Loucy (cell line): ENCODE data around the gene ST3GAL6.

Experiments
- H2AFZ ChIP-seq: fragments of 200-600 bp; sonication (generic); 2 replicates; pipeline ENCODE4 v1.6.0; 2016; ENCODE audit warnings: antibody characterized with exemption, mild to moderate bottlenecking, low read length, moderate library complexity
- H3F3A ChIP-seq: fragments of 200-600 bp; 2 replicates; pipeline ENCODE4 v1.6.0; 2016; ENCODE audit warnings: antibody characterized with exemption, low read depth, mild to moderate bottlenecking
- H3K27me3 ChIP-seq: fragments of 200-600 bp; sonication (generic); 2 replicates; pipeline ENCODE4 v1.6.1; 2014; ENCODE audit warnings: low read length, mild to moderate bottlenecking; ENCODE audit not compliant: insufficient read depth, poor library complexity, severe bottlenecking
- H3K36me3 ChIP-seq: fragments of 200-600 bp; sonication (generic); 2 replicates; pipeline ENCODE4 v1.6.1; 2016; ENCODE audit warnings: low read length; ENCODE audit not compliant: insufficient read depth
- H3K4me1 ChIP-seq: fragments of 200-600 bp; sonication (generic); 2 replicates; pipeline ENCODE4 v1.5.1; 2014; ENCODE audit warnings: low read length, mild to moderate bottlenecking; ENCODE audit not compliant: insufficient read depth, poor library complexity, severe bottlenecking
- H3K4me2 ChIP-seq: fragments of 200-600 bp; sonication (generic); 2 replicates; pipeline ENCODE4 v1.6.0; 2014; ENCODE audit warnings: antibody characterized with exemption, low read length, low read depth, mild to moderate bottlenecking; ENCODE audit not compliant: poor library complexity, severe bottlenecking
- H3K4me3 ChIP-seq: fragments of 200-600 bp; sonication (generic); 2 replicates; pipeline ENCODE4 v1.5.1; 2014; ENCODE audit warnings: low read length, mild to moderate bottlenecking, mixed read lengths; ENCODE audit not compliant: poor library complexity, severe bottlenecking
- H3K79me2 ChIP-seq: fragments of 200-600 bp; sonication (generic); 2 replicates; pipeline ENCODE4 v1.6.1; 2014; ENCODE audit warnings: low read length; ENCODE audit not compliant: insufficient read depth
- H3K9ac ChIP-seq: fragments of 200-600 bp; sonication (generic); 2 replicates; pipeline ENCODE4 v1.6.0; 2014; ENCODE audit warnings: mild to moderate bottlenecking, low read depth, low read length, moderate library complexity; ENCODE audit not compliant: poor library complexity, severe bottlenecking
- H3K9me2 ChIP-seq: fragments of 200-600 bp; sonication (generic); replicated peaks from 2 replicates; pipeline ENCODE4 v1.6.1; 2016; ENCODE audit warnings: low read depth, low read length, mixed read lengths
- H3K9me3 ChIP-seq: fragments of 200-600 bp; sonication (generic); 2 replicates; pipeline ENCODE4 v1.6.1; 2014; ENCODE audit warnings: mild to moderate bottlenecking, antibody characterized with exemption, low read length, low read depth; ENCODE audit not compliant: insufficient read depth
- H4K20me1 ChIP-seq: fragments of 200-600 bp; sonication (generic); 2 replicates; pipeline ENCODE4 v1.6.0; 2014; ENCODE audit warnings: antibody characterized with exemption, low read length, mild to moderate bottlenecking; ENCODE audit not compliant: insufficient read depth, poor library complexity, severe bottlenecking
- CTCF ChIP-seq: fragments of 200-600 bp; sonication (generic); conservative IDR thresholded peaks from 2 replicates; pipeline ENCODE4 v1.5.1; 2014; ENCODE audit warnings: mild to moderate bottlenecking, antibody characterized with exemption, low read length
- EZH2phosphoT487 ChIP-seq: fragments of 200-600 bp; IDR thresholded peaks from 2 replicates; pipeline ENCODE4 v1.6.1; 2018; ENCODE audit warnings: antibody characterized with exemption, mild to moderate bottlenecking, moderate library complexity, borderline replicate concordance

The ST3GAL6 gene, protein sequence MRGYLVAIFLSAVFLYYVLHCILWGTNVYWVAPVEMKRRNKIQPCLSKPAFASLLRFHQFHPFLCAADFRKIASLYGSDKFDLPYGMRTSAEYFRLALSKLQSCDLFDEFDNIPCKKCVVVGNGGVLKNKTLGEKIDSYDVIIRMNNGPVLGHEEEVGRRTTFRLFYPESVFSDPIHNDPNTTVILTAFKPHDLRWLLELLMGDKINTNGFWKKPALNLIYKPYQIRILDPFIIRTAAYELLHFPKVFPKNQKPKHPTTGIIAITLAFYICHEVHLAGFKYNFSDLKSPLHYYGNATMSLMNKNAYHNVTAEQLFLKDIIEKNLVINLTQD

DNA sequence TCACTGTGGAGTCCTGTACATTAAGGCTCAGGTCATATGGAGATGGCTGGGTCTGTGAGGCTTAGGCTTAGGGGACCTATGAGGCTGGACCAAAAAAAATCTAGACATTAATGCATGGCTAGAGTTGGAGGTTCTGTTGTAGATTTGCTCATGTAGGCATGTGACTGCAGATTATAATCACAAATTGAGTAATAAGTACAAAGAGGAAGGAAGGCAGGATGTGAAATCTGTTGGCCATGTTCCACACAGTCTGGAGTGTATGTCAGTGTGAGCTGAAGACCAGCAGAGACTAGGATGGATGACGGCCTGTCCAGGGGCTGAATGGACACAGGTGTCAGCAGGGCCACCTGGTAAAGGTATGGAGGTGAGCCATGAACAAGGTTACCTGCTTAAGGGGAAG, at the start of gene ST3GAL6:
TSS of gene ST3GAL6 (plus strand) at position 265 of the 400 bp plus-strand sequence. CDS start 5,101 bp downstream, outside the sequence.
- Histone ChIP-seq H4K20me1 (no peaks in the 10 kb centered on the region), H3K9me3 (no peaks in the 10 kb centered on the region), H3K9me2 (no peaks in the 10 kb centered on the region), H3K4me3 (no peak within 1 kb of the TSS), H3F3A (no peaks in the 10 kb centered on the region), H3K27me3 (no peaks in the 10 kb centered on the region), H3K4me1 (peaks cover 5% of the 10 kb centered on the region), H2AFZ (0 out of 2 replicates have a peak within 1 kb of the TSS, but pooled peaks have one; percentile 24), H3K36me3 (no peaks in the 10 kb centered on the region), H3K4me2 (peak within 1 kb of the TSS; percentile 29), H3K9ac (no peak within 1 kb of the TSS), H3K79me2 (no peaks in the 10 kb centered on the region)
- TF ChIP-seq CTCF = no peak
- no peak for TF ChIP-seq EZH2phosphoT487

- TF ChIP-seq CTCF (no peak), EZH2phosphoT487 (no peak)
- no peak overlapping the region for H3K4me2 ChIP-seq
- H3K27me3 ChIP-seq = no peaks in the 10 kb centered on the region
- H3K4me1 ChIP-seq = no peaks in the 10 kb centered on the region
- no peaks in the 10 kb centered on the region for H3F3A ChIP-seq
- no peak overlapping the region for H2AFZ ChIP-seq
- no peak overlapping the region for H3K4me3 ChIP-seq
- H3K36me3 ChIP-seq = no peaks in the 10 kb centered on the region
- H4K20me1 ChIP-seq = no peaks in the 10 kb centered on the region
- H3K9ac ChIP-seq = no peak overlapping the region
- H3K9me3 ChIP-seq = no peaks in the 10 kb centered on the region
- H3K79me2 ChIP-seq = no peaks in the 10 kb centered on the region
- no peaks in the 10 kb centered on the region for H3K9me2 ChIP-seq
Measured at GRCh38 chr3:98713984-98714383, 49.2 kb upstream of the ST3GAL6 start.

DNA sequence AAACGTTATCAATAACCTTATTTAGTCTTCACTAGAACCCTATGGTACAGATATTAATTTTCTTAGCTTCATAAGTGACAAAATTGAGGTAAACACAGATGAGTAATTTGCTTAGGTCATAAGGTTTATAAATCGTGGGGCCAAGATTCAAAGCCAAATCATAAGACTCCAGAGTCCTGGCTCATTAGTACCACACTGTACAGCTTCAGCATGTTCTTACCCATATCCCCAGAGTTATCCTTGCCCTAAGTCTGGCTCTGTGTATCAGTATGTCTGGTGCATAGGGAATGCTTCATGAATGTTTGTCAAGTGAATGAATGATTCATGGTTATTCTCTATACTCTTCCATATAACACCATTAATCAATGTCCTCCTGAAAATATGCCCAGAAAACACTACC, 45.6 kb upstream of the ST3GAL6 start:
- Histone ChIP-seq H3K4me1 (no peaks in the 10 kb centered on the region), H3K4me3 (no peak overlapping the region), H3K9me2 (no peaks in the 10 kb centered on the region), H3K9ac (no peak overlapping the region), H3K9me3 (no peaks in the 10 kb centered on the region), H4K20me1 (no peaks in the 10 kb centered on the region), H3K79me2 (no peaks in the 10 kb centered on the region), H3K27me3 (no peaks in the 10 kb centered on the region), H3K36me3 (no peaks in the 10 kb centered on the region), H3F3A (no peaks in the 10 kb centered on the region), H2AFZ (no peak overlapping the region), H3K4me2 (no peak overlapping the region)
- TF ChIP-seq EZH2phosphoT487 (no peak), CTCF (no peak)
